Measurements from ENCODE around the gene KANSL1.

DNA sequence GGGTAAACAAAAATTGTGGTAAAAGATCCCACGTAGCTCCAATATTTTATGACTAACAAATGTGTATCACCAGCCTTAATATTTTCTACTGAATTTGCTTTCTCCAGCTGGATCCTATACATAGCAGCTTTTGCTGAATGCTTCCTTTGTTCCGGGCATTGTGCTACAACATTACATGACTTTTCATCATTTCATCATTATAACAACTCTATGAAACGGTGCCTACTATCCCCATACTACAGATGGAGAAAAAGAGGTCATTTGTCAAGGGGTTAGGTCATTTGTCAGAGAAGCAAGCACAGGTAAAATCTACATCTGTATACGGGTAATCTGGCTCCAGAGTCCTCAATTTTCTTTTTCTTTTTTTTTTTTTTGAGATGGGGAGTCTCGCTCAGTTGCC, 74.3 kb downstream of the KANSL1 start:
- TF ChIP-seq, protein P1, sequence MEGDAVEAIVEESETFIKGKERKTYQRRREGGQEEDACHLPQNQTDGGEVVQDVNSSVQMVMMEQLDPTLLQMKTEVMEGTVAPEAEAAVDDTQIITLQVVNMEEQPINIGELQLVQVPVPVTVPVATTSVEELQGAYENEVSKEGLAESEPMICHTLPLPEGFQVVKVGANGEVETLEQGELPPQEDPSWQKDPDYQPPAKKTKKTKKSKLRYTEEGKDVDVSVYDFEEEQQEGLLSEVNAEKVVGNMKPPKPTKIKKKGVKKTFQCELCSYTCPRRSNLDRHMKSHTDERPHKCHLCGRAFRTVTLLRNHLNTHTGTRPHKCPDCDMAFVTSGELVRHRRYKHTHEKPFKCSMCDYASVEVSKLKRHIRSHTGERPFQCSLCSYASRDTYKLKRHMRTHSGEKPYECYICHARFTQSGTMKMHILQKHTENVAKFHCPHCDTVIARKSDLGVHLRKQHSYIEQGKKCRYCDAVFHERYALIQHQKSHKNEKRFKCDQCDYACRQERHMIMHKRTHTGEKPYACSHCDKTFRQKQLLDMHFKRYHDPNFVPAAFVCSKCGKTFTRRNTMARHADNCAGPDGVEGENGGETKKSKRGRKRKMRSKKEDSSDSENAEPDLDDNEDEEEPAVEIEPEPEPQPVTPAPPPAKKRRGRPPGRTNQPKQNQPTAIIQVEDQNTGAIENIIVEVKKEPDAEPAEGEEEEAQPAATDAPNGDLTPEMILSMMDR (IDR thresholded peaks at IDR 0.05), result no peak
- no peak for TF ChIP-seq NFYB (CRISPR knock-in tag; conservative IDR thresholded peaks at IDR 0.05; ENCODE audit: low read depth)

All from WTC11 (cell line).